ENCODE data around the gene CADM4.

CADM4 gene

GRCh38 chr19:43624933-43625332, 14.7 kb downstream of the CADM4 start:
- Histone ChIP-seq H3K4me1 (no peaks in the 10 kb centered on the region), H3K27me3 (no peaks in the 10 kb centered on the region), H3K4me3 (ENCODE audit: low read depth, low read length) (no peak overlapping the region), H3K9me3 (no peaks in the 10 kb centered on the region; the same call in 1 of the 2 replicates), H3K36me3 (no peaks in the 10 kb centered on the region)
- TF ChIP-seq CTCF (IDR thresholded peaks at IDR 0.05; ENCODE audit: low read depth, low read length) = no peak
- DNase-seq = no peak

DNA sequence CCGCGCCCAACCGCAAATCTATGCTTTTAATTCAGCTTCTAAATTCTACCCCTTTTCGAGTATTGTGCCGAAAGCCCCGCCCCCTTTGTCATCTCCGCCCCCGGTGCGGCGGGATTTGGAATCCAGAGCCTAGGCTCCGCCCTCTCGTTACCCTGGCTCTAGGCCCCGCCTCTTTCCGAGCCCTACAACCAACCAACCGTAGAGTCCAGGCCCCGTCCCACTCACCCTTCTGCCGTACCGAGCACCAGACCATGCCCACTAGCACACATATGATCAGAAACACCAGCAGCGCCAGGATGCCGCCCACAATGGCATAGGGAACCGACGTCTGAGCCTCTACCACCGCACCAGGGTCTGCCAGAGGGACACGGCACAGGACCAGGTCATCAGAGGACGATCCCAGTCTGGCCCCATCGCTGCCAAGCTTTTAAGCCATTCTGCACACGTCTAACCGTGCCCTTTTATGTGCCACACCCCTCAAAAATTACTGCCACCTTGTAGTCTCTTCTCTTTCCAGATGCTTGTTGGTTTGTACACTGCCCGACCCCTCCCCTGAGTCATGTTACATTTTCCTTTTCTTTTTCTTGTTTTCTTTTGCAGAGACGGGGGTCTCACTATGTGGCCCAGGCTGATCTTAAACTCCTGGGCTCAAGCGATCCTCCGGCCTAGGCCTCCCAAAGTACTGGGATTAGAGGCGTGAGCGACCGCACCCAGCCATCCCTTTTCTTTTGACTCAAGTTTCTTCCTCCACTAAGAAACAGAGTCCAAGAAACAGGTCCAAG, 15.6 kb downstream of the CADM4 start:
- no peaks in the 10 kb centered on the region for H3K27me3 ChIP-seq
- no peaks in the 10 kb centered on the region for H3K36me3 ChIP-seq
- H3K4me1 ChIP-seq = no peaks in the 10 kb centered on the region
- no peak overlapping the region for H3K4me3 ChIP-seq (ENCODE audit: low read depth, low read length)
- no peaks in the 10 kb centered on the region; the same call in 1 of the 2 replicates for H3K9me3 ChIP-seq
- TF ChIP-seq CTCF (IDR thresholded peaks at IDR 0.05; ENCODE audit: low read depth, low read length) = no peak
- peak; percentile 35 for DNase-seq

DNA sequence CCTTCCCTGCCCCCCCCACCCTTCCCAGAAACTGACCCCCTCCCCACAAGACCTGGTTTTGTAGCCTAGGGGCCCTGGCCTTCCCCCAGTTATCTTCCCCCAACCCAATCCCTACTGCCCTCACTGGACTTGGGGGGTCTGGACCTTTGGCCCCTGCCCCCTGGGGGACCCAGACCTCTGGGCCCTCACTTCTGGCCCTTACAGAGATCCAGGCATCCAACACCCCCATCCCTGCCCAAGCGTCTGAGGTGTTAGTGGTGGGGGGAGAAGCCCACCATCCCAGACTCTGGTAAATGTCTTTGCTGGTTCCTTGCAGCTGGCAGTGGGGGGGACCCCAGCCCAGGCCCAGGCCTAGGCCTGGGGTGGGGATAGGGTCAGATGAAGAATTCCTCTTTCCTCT, 16.7 kb downstream of the CADM4 start:
- Histone ChIP-seq H3K9me3 (no peaks in the 10 kb centered on the region; the same call in 1 of the 2 replicates), H3K36me3 (no peaks in the 10 kb centered on the region), H3K4me3 (ENCODE audit: low read depth, low read length) (no peak overlapping the region), H3K4me1 (no peaks in the 10 kb centered on the region), H3K27me3 (no peaks in the 10 kb centered on the region)
- no peak for TF ChIP-seq CTCF (IDR thresholded peaks at IDR 0.05; ENCODE audit: low read depth, low read length)
- no peak for DNase-seq

- no peak for DNase-seq
- no peaks in the 10 kb centered on the region for H3K4me1 ChIP-seq
- H3K4me3 ChIP-seq (ENCODE audit: low read depth, low read length) = no peak overlapping the region
- H3K27me3 ChIP-seq = no peaks in the 10 kb centered on the region
- TF ChIP-seq CTCF (IDR thresholded peaks at IDR 0.05; ENCODE audit: low read depth, low read length) = no peak
- no peaks in the 10 kb centered on the region for H3K36me3 ChIP-seq
- H3K9me3 ChIP-seq = no peaks in the 10 kb centered on the region
Measured at GRCh38 chr19:43622070-43622469, 17.6 kb downstream of the CADM4 start.

DNA sequence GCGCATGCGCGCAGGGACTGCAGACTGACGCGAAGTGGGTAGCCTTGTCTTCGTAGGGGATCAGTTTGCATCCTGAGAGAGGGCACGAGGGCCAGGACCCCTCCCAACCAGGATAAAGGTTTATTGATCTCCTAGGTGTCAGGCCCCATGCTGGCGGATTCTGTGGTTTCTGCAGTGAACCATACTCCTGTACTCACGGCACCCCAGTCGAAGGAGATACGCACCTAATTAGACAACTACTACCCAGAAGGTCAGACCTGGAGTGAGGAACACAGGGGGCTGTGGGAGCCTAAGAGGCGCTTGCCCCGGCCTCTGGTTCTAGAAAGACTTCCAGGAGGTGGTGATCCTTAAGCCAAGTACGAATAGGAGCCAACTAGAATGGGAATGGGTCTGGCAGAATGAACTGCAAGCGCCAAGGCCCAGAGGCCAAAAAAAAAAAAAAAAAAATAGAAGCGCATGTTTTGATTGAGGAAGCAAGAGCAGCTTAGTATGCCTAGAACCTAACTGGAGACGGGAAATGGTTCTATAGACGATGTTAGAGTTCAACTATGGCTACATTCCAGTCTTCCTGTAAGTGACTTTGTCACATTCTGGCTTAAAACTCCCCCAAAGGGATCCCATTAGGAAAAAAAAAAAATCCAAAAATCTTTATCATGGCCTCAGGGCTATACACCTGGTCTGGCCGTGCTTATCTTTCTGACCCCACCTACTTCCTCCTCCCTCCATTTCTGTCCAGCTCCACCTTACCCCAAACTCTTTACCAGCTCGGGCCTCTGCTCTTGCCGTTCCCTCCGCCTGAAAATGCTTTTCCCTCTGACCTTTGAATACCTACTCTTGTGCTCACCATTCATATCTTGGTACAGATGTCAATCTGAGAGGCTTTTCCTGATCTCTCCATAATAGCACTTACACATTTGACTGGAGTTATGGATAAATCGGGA, 19.3 kb downstream of the CADM4 start:
- no peak for DNase-seq
- Histone ChIP-seq H3K4me3 (ENCODE audit: low read depth, low read length) (peak overlapping the region; percentile 83), H3K36me3 (no peaks in the 10 kb centered on the region), H3K4me1 (no peaks in the 10 kb centered on the region), H3K27me3 (no peaks in the 10 kb centered on the region), H3K9me3 (no peaks in the 10 kb centered on the region)
- TF ChIP-seq CTCF (IDR thresholded peaks at IDR 0.05; ENCODE audit: low read depth, low read length) = no peak
